Measurements from ENCODE around the gene TRIB2. TPM values are rescaled to one million over a fixed set of nuclear protein-coding genes. Genes with fewer than 3 reads are reported as not detected.

Gene TRIB2
- total and polyA plus RNA-seq, 2 of the 4 experiments (the other 2 are of a cell fraction): 12.0 to 12.7 TPM

DNA sequence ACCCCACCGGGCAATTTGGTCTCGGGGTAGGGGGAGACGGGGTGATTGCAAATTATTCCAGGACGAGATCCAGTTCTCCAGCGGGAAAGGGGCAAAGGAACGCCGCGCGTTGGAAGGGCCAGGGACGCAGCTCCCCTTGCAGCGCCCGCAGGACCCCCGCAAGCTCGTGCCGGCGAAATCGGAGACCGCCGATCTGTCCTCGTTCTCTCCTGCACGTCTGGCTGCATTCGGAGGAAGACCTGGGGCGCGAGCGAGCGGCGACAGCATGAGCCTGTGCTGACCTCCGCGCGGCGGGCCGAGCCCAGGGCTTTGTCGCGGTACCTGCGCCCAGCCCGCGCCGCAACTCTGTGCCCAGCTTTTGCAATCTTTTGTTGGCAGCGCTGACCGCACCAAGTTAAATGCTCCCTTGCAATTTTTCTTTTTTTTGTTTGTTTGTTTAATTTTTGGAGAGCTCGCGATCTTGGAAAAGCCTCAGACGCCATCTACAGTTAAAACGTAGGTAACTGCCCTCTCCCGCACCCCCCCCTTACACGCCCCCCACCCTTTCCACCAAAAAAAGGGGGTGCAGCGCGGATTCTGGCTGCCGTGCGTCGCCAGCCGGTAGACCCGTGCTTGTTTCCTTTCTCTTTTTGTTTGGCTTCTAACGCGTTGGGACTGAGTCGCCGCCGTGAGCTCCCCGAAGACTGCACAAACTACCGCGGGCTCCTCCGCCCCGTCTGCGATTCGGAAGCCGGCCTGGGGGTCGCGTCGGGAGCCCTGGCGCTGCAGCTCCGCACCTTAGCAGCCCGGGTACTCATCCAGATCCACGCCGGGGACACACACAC, 667 bp downstream of the TRIB2 start:
- in situ Hi-C loops (cut with MboI; ENCODE audit: low sequenced_read_pairs): loop anchor here (5.0 to 10.0 kb wide), 6 partner anchors 290 to 885 kb away; no protein-coding TSS in a partner anchor
- Histone ChIP-seq H4K5ac (ENCODE audit: low read depth, low read length) (peak overlapping the region; percentile 65), H3K9me1 (ENCODE audit: insufficient read depth, low read length) (peaks cover 9% of the 10 kb centered on the region; the same call in 1 of the 2 replicates), H4K8ac (ENCODE audit: low read depth in 2 of 2, low read length in 2 of 2) (peak overlapping the region; percentile 22 to 52; a peak in 2 of 4 replicates), H3K4me2 (ENCODE audit: low read depth, low read length) (peak overlapping the region; percentile 70), H3K4me3 (ENCODE audit: insufficient read depth, low read depth, low read length) (peak overlapping the region; percentile 92), H2BK120ac (ENCODE audit: low read depth, low read length) (peak overlapping the region; percentile 87), H3K9ac (ENCODE audit: low read depth, low read length) (peak overlapping the region; percentile 93), H2BK15ac (ENCODE audit: low read depth, low read length) (no peak overlapping the region; the same call in 2 of the 3 replicates), H3K27me3 (ENCODE audit: control insufficient read depth, insufficient read depth, low read length) (no peaks in the 10 kb centered on the region), H3K4me1 (ENCODE audit: control insufficient read depth, insufficient read depth, low read length) (peaks cover 16% of the 10 kb centered on the region), H2AFZ (replicated peaks; ENCODE audit: low read length, poor library complexity) (peak overlapping the region; percentile 89), H2AK5ac (ENCODE audit: low read depth, low read length) (no peak overlapping the region; the same call in 1 of the 2 replicates), H3K56ac (ENCODE audit: extremely low read depth, insufficient read depth, low read length) (peak overlapping the region; percentile 62), H2BK20ac (ENCODE audit: low read depth, low read length) (no peak overlapping the region), H3K79me1 (ENCODE audit: low read depth in 1 of 2, low read length in 2 of 2) (peaks cover 0 to 51% of the 10 kb centered on the region in 2 experiments; a peak in 3 of 4 replicates), H3K14ac (replicated peaks; ENCODE audit: low read depth, low read length) (peak overlapping the region; percentile 93), H3K27ac (ENCODE audit: insufficient read depth, low read length) (peak overlapping the region; percentile 93), H3K23ac (ENCODE audit: low read depth, low read length) (peak overlapping the region; percentile 97; the same call in 1 of the 2 replicates), H2BK5ac (ENCODE audit: low read depth, low read length, poor library complexity, severe bottlenecking) (peak overlapping the region; percentile 85), H3K4ac (ENCODE audit: low read depth, low read length) (peak overlapping the region; percentile 89), H3K36me3 (ENCODE audit: control insufficient read depth, insufficient read depth, low read length) (no peaks in the 10 kb centered on the region), H2AK9ac (replicated peaks; ENCODE audit: low read depth, low read length, poor library complexity) (peak overlapping the region; percentile 76), H3K9me3 (ENCODE audit: control insufficient read depth, insufficient read depth, low read length) (no peaks in the 10 kb centered on the region), H3K18ac (ENCODE audit: low read depth, low read length) (peak overlapping the region; percentile 89), H4K91ac (ENCODE audit: insufficient read depth, low read depth, low read length) (peak overlapping the region; percentile 49; the same call in 1 of the 2 replicates), H4K20me1 (ENCODE audit: insufficient read depth, low read length) (peaks cover 23% of the 10 kb centered on the region; the same call in 1 of the 2 replicates)
- POLR2A ChIA-PET (ENCODE audit: unreplicated experiment): interaction anchor here (0.6 to 0.7 kb wide), 4 partner anchors 125 to 820 kb away, joined by 3 to 4 read pairs (median 3); no protein-coding TSS in a partner anchor
- peak; percentile 6 for ATAC-seq (ENCODE audit: low read depth)
- DNase-seq: peak; percentile 61
- BruUV-seq (replicated peaks): no TSS peak
- dilution Hi-C loops (cut with HindIII; ENCODE audit: low sequenced_read_pairs, unreplicated experiment): no loop called here
- 0% methylated on average over 40 of the region's 74 CpGs; no CpG with 5 or more reads in 1 of the 2 experiments for WGBS, 2 experiments (ENCODE audit: extremely low coverage in 2 of 2, insufficient read length in 1 of 2)
- CTCF ChIA-PET: interaction anchor here (0.6 to 2.7 kb wide), 12 partner anchors 183 to 667 kb away, joined by 3 to 12 read pairs (median 3); no protein-coding TSS in a partner anchor
- TF ChIP-seq CEBPB (IDR thresholded peaks at IDR 0.05; ENCODE audit: low read depth, low read length) (peak; percentile 41), RAD21 (IDR thresholded peaks at IDR 0.05; ENCODE audit: low read length) (peak; percentile 49; the same call in 1 of the 2 replicates), MXI1 (IDR thresholded peaks at IDR 0.05; ENCODE audit: borderline replicate concordance, low read depth, low read length) (0 out of 2 replicates have a peak, but pooled peaks have one; percentile 4), MAFK (IDR thresholded peaks at IDR 0.05; ENCODE audit: low read depth, low read length) (no peak), RFX5 (IDR thresholded peaks at IDR 0.05; ENCODE audit: low read depth, low read length) (no peak)
- TF ChIP-seq, protein P1, sequence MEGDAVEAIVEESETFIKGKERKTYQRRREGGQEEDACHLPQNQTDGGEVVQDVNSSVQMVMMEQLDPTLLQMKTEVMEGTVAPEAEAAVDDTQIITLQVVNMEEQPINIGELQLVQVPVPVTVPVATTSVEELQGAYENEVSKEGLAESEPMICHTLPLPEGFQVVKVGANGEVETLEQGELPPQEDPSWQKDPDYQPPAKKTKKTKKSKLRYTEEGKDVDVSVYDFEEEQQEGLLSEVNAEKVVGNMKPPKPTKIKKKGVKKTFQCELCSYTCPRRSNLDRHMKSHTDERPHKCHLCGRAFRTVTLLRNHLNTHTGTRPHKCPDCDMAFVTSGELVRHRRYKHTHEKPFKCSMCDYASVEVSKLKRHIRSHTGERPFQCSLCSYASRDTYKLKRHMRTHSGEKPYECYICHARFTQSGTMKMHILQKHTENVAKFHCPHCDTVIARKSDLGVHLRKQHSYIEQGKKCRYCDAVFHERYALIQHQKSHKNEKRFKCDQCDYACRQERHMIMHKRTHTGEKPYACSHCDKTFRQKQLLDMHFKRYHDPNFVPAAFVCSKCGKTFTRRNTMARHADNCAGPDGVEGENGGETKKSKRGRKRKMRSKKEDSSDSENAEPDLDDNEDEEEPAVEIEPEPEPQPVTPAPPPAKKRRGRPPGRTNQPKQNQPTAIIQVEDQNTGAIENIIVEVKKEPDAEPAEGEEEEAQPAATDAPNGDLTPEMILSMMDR (conservative IDR thresholded peaks at IDR 0.05; ENCODE audit: low read depth, low read length): peak; percentile 51
- intact Hi-C loops (cut with micrococcal nuclease): loop anchor here (1.0 to 5.0 kb wide), 12 partner anchors 160 to 887 kb away; no protein-coding TSS in a partner anchor
